K562 (cell line): ENCODE results near the gene BRCC3. TPM values are rescaled to one million over a fixed set of nuclear protein-coding genes. Genes with fewer than 3 reads are reported as not detected.

Source experiments
- ERF ChIP-seq: fragments of 450-650 bp; formaldehyde crosslinking; IDR thresholded peaks from 2 replicates; pipeline ENCODE4 v1.4.0; 2020; ENCODE audit warnings: mild to moderate bottlenecking, mixed read lengths
- IRF2 ChIP-seq: sonication (generic); formaldehyde crosslinking; IDR thresholded peaks from 2 replicates; pipeline ENCODE4 v1.8.1; 2022; ENCODE audit warnings: mild to moderate bottlenecking, missing genetic modification reagents
- ZBTB1 ChIP-seq: sonication (generic); formaldehyde crosslinking; IDR thresholded peaks from 2 replicates; pipeline ENCODE4 v1.8.1; 2023; ENCODE audit warnings: missing genetic modification reagents, low read depth, mild to moderate bottlenecking, borderline replicate concordance
- ZNF143 ChIP-seq: sonication (generic); formaldehyde crosslinking; IDR thresholded peaks from 2 replicates; pipeline ENCODE4 v1.9.0; 2022; ENCODE audit warnings: mild to moderate bottlenecking, missing genetic modification reagents
- ZNF384 ChIP-seq: IDR thresholded peaks from 2 replicates; pipeline ENCODE4 v1.6.1; 2012; ENCODE audit warnings: low read depth, low read length, improper control_type of control experiment
- ZNF584 ChIP-seq: fragments of 200-800 bp; sonication (Bioruptor generic); IDR thresholded peaks from 2 replicates; pipeline ENCODE4 v1.6.1; 2016; ENCODE audit warnings: low read depth, mild to moderate bottlenecking, missing genetic modification characterization, missing compliant biosample characterization
- polyA plus RNA-seq, 8 experiments: library from polyadenylated mRNA; depleted of rRNA in 4 of 8; stranded (reverse) in 5 of 8; unstranded in 3 of 8; fragments of >200 nt; fragmentation: Nextera tagmentation in 2 of 8; fragmentation: Illumina TruSeq in 1 of 8; extraction: Ambion mirVana in 2 of 8; extraction: Trizol in 1 of 8; gene quantifications; 2 replicates each; pipeline versions ENCODE4 v1.2.1 to v1.2.3, GENCODE V29; 2011 to 2014; ENCODE audit warnings: inconsistent platforms in 1 of 8, missing spikeins in 1 of 8
- total RNA-seq, 7 experiments: library from RNA; depleted of rRNA in 6 of 7; stranded (reverse); fragments of >200 nt in 6 of 7; fragmentation: Illumina TruSeq in 2 of 7; extraction: Trizol in 2 of 7; gene quantifications; 2 replicates each; pipeline versions ENCODE4 v1.2.1 to v1.2.3, GENCODE V29; 2011 to 2021; ENCODE audit warnings: low replicate concordance in 1 of 7
- TF ChIP-seq, protein P1 (sequence below): fragments of 450-650 bp; IDR thresholded peaks from 2 replicates; pipeline ENCODE4 v1.6.1; 2014; ENCODE audit warnings: low read depth, mild to moderate bottlenecking, moderate library complexity, borderline replicate concordance
- TF ChIP-seq, protein P2 (sequence below), 3 experiments: fragments of 200-800 bp in 1 of 3; fragments of 250-450 bp in 1 of 3; fragments of 450-650 bp in 1 of 3; sonication (Bioruptor Pico) in 1 of 3; sonication (Bioruptor generic) in 1 of 3; formaldehyde crosslinking in 1 of 3; IDR thresholded peaks; 2 replicates each; pipeline versions ENCODE4 v1.6.1 to v1.8.0; 2016 to 2022; ENCODE audit warnings: mild to moderate bottlenecking in 2 of 3, missing genetic modification characterization in 2 of 3, missing compliant biosample characterization in 1 of 3, moderate library complexity in 1 of 3
- TF ChIP-seq, protein P3 (sequence below), 2 experiments: fragments of 450-650 bp in 1 of 2; sonication (generic) in 1 of 2; formaldehyde crosslinking; conservative IDR thresholded peaks; 2 replicates each; pipeline versions ENCODE4 v1.4.0 to v1.8.1; 2020 to 2022; ENCODE audit warnings: mild to moderate bottlenecking in 1 of 2, missing genetic modification reagents in 1 of 2
- TF ChIP-seq, protein P4 (sequence below): fragments of 450-650 bp; IDR thresholded peaks from 2 replicates; pipeline ENCODE4 v1.6.1; 2017; ENCODE audit warnings: antibody characterized with exemption, mild to moderate bottlenecking
- TF ChIP-seq, protein P5 (sequence below): fragments of 250-450 bp; sonication (Bioruptor Pico); IDR thresholded peaks from 2 replicates; pipeline ENCODE4 v1.8.0; 2021; ENCODE audit warnings: moderate library complexity, mild to moderate bottlenecking, inconsistent platforms
- TF ChIP-seq, protein P6 (sequence below): sonication (generic); formaldehyde crosslinking; IDR thresholded peaks from 2 replicates; pipeline ENCODE4 v1.9.0; 2022; ENCODE audit warnings: mild to moderate bottlenecking, missing genetic modification reagents

The BRCC3 gene
- total and polyA plus RNA-seq, 9 of the 15 experiments (the other 6 are each of a cell fraction or from before 2014, with no cell fraction given), result 9.6 to 44.8 (median 26.7) TPM

DNA sequence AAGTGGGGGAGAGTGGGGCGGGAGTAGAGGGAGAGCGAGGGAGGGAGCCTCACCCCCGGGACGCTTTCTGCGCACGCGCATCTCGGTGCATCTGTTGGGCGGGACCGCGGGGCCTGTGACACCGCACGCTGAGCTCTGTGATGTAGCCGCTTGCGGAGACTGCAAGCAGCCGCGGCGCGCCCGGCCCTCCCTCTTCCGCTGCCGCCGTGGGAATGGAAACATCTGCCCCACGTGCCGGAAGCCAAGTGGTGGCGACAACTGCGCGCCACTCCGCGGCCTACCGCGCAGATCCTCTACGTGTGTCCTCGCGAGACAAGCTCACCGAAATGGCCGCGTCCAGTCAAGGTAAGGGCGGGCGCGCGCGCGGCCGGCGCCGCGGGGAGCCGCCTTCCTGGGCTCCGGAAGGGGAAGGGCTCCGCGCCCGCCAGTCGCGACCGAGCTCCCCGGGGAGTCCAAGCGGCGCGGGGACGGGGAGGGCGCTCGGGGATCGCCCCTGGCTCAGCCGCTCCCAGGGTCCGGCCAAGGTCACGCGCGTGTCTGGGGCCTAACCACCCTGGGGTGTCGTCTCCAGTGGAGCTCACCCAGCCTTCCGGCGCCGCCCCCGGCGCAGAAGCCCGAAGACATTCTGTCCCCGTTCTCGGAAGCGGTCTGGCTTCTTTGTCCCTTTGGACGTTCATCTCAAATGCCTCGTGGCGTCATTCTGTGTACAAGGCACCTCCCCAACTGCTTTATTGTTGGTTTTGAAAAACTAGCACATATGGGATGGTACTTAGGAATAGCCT, 44.4 kb upstream of the BRCC3 start, which contains the start of gene FUNDC2 (continued):
- TF ChIP-seq, protein P1, sequence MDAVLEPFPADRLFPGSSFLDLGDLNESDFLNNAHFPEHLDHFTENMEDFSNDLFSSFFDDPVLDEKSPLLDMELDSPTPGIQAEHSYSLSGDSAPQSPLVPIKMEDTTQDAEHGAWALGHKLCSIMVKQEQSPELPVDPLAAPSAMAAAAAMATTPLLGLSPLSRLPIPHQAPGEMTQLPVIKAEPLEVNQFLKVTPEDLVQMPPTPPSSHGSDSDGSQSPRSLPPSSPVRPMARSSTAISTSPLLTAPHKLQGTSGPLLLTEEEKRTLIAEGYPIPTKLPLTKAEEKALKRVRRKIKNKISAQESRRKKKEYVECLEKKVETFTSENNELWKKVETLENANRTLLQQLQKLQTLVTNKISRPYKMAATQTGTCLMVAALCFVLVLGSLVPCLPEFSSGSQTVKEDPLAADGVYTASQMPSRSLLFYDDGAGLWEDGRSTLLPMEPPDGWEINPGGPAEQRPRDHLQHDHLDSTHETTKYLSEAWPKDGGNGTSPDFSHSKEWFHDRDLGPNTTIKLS, result peak; percentile 87
- TF ChIP-seq ERF (CRISPR knock-in tag) (peak; percentile 39; the same call in 1 of the 2 replicates), IRF2 (CRISPR knock-in tag) (no peak), ZNF584 (CRISPR knock-in tag) (no peak), ZBTB1 (CRISPR knock-in tag) (no peak), ZNF143 (CRISPR knock-in tag) (no peak), ZNF384 (no peak)
- TF ChIP-seq, protein P2, sequence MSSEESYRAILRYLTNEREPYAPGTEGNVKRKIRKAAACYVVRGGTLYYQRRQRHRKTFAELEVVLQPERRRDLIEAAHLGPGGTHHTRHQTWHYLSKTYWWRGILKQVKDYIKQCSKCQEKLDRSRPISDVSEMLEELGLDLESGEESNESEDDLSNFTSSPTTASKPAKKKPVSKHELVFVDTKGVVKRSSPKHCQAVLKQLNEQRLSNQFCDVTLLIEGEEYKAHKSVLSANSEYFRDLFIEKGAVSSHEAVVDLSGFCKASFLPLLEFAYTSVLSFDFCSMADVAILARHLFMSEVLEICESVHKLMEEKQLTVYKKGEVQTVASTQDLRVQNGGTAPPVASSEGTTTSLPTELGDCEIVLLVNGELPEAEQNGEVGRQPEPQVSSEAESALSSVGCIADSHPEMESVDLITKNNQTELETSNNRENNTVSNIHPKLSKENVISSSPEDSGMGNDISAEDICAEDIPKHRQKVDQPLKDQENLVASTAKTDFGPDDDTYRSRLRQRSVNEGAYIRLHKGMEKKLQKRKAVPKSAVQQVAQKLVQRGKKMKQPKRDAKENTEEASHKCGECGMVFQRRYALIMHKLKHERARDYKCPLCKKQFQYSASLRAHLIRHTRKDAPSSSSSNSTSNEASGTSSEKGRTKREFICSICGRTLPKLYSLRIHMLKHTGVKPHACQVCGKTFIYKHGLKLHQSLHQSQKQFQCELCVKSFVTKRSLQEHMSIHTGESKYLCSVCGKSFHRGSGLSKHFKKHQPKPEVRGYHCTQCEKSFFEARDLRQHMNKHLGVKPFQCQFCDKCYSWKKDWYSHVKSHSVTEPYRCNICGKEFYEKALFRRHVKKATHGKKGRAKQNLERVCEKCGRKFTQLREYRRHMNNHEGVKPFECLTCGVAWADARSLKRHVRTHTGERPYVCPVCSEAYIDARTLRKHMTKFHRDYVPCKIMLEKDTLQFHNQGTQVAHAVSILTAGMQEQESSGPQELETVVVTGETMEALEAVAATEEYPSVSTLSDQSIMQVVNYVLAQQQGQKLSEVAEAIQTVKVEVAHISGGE (CRISPR knock-in tag; IDR thresholded peaks at IDR 0.05), result peak in 1 of 3 experiments; percentile 87; a peak in 2 of 6 replicates
- TF ChIP-seq, protein P3, sequence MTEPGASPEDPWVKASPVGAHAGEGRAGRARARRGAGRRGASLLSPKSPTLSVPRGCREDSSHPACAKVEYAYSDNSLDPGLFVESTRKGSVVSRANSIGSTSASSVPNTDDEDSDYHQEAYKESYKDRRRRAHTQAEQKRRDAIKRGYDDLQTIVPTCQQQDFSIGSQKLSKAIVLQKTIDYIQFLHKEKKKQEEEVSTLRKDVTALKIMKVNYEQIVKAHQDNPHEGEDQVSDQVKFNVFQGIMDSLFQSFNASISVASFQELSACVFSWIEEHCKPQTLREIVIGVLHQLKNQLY (CRISPR knock-in tag; conservative IDR thresholded peaks at IDR 0.05), result no peak
- TF ChIP-seq, protein P4, sequence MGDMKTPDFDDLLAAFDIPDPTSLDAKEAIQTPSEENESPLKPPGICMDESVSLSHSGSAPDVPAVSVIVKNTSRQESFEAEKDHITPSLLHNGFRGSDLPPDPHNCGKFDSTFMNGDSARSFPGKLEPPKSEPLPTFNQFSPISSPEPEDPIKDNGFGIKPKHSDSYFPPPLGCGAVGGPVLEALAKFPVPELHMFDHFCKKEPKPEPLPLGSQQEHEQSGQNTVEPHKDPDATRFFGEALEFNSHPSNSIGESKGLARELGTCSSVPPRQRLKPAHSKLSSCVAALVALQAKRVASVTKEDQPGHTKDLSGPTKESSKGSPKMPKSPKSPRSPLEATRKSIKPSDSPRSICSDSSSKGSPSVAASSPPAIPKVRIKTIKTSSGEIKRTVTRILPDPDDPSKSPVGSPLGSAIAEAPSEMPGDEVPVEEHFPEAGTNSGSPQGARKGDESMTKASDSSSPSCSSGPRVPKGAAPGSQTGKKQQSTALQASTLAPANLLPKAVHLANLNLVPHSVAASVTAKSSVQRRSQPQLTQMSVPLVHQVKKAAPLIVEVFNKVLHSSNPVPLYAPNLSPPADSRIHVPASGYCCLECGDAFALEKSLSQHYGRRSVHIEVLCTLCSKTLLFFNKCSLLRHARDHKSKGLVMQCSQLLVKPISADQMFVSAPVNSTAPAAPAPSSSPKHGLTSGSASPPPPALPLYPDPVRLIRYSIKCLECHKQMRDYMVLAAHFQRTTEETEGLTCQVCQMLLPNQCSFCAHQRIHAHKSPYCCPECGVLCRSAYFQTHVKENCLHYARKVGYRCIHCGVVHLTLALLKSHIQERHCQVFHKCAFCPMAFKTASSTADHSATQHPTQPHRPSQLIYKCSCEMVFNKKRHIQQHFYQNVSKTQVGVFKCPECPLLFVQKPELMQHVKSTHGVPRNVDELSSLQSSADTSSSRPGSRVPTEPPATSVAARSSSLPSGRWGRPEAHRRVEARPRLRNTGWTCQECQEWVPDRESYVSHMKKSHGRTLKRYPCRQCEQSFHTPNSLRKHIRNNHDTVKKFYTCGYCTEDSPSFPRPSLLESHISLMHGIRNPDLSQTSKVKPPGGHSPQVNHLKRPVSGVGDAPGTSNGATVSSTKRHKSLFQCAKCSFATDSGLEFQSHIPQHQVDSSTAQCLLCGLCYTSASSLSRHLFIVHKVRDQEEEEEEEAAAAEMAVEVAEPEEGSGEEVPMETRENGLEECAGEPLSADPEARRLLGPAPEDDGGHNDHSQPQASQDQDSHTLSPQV, result no peak
- TF ChIP-seq, protein P5, sequence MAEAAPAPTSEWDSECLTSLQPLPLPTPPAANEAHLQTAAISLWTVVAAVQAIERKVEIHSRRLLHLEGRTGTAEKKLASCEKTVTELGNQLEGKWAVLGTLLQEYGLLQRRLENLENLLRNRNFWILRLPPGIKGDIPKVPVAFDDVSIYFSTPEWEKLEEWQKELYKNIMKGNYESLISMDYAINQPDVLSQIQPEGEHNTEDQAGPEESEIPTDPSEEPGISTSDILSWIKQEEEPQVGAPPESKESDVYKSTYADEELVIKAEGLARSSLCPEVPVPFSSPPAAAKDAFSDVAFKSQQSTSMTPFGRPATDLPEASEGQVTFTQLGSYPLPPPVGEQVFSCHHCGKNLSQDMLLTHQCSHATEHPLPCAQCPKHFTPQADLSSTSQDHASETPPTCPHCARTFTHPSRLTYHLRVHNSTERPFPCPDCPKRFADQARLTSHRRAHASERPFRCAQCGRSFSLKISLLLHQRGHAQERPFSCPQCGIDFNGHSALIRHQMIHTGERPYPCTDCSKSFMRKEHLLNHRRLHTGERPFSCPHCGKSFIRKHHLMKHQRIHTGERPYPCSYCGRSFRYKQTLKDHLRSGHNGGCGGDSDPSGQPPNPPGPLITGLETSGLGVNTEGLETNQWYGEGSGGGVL, result no peak
- TF ChIP-seq, protein P6, sequence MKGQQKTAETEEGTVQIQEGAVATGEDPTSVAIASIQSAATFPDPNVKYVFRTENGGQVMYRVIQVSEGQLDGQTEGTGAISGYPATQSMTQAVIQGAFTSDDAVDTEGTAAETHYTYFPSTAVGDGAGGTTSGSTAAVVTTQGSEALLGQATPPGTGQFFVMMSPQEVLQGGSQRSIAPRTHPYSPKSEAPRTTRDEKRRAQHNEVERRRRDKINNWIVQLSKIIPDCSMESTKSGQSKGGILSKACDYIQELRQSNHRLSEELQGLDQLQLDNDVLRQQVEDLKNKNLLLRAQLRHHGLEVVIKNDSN (CRISPR knock-in tag), result peak; percentile 91
